SIG-M5 treated with dmso at 0.1 percent for 504 hours (cell line): ENCODE data around the gene TP53INP2.
"Not testable (repeated sequence)": the region's sequence is repeated elsewhere in the genome, so short reads cannot be mapped to it uniquely, and the experiment has no call there.

Source experiments
- DNase-seq: peaks from one replicate; lab custom pipeline; 2025; ENCODE audit not compliant: unreplicated experiment; lab: John Stamatoyannopoulos, UW

TP53INP2 gene

GRCh38 chr20:34704177-34705007 lies at the start of gene TP53INP2:
TSS of gene TP53INP2 (plus strand) at chr20:34704344. CDS start at chr20:34708740, 4,396 bp downstream.
- peak; percentile 84 for DNase-seq

GRCh38 chr20:34658654-34659053 lies 45.5 kb upstream of the TP53INP2 start:
- DNase-seq = not testable (repeated sequence)

GRCh38 chr20:34661811-34662210 lies 42.3 kb upstream of the TP53INP2 start:
- not testable (repeated sequence) for DNase-seq

- peak; percentile 12 for DNase-seq
These were observed 40.8 kb upstream of the TP53INP2 start for GRCh38 chr20:34663213-34663943.

GRCh38 chr20:34664751-34665150 lies 39.4 kb upstream of the TP53INP2 start:
- DNase-seq = not testable (repeated sequence)

- DNase-seq = no peak
These were observed 35.0 kb upstream of the TP53INP2 start for GRCh38 chr20:34669094-34669493.

DNA sequence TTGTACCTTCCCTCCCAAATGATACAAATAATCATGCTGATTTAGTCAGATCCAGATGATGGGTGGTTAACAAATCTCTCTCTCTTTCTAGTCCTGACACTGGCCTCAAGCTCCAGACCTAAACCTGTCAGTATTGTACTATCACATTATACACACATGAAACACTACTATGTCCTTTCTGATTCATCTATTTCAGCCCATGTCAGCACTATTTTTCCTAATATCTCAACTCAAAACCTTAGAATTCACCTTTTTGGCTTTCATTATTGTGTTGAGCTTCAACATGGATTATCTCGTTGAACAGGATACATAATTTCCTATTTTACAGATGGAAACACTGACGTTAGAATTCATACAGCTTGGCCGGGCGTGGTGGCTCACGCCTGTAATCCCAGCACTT lies 30.7 kb upstream of the TP53INP2 start:
- DNase-seq = no peak

- no peak for DNase-seq
These were observed 28.6 kb upstream of the TP53INP2 start for GRCh38 chr20:34675561-34675960.

GRCh38 chr20:34675993-34676641 lies 28.0 kb upstream of the TP53INP2 start:
- peak; percentile 53 for DNase-seq

DNA sequence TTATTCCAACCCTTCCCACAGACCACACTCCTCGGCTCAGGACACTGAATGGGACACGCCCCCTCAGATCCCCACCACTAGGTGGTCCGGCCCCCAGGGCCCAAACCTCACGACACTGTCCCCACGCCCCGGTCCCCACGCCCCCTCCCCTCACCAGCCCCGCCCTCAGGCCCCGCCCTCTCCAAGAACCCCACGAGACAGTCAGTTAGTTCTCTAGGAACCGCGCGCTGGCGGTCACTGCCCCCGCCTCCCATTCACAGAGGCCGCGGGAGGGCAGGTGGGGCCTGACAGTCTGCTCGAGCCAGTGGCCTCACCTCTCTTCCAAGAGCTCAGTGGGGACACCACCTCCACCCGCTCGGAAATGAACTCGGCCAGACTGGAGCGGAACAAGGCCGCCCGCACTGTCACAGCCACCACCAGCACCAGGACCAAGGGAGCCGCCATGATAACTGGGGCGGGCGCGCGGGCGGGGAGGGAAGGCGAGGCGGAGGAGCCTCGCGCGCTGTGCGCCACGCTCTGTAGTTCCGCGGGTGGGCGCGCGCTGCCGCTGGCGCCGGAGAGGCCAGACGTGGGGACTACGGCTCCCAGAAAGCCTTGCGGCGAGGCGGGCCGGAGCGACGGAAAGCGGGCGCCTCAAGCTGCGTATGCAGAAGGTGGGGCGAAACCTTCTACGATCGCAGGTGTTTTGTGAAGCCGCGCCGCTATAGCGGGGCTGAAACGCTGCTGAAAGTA lies 27.3 kb upstream of the TP53INP2 start, which contains the start of gene PIGU:
PIGU (minus strand) TSS at position 451 of the 732 bp plus-strand sequence; CDS start at position 444, 7 bp downstream.
- peak; percentile 96 for DNase-seq

DNA sequence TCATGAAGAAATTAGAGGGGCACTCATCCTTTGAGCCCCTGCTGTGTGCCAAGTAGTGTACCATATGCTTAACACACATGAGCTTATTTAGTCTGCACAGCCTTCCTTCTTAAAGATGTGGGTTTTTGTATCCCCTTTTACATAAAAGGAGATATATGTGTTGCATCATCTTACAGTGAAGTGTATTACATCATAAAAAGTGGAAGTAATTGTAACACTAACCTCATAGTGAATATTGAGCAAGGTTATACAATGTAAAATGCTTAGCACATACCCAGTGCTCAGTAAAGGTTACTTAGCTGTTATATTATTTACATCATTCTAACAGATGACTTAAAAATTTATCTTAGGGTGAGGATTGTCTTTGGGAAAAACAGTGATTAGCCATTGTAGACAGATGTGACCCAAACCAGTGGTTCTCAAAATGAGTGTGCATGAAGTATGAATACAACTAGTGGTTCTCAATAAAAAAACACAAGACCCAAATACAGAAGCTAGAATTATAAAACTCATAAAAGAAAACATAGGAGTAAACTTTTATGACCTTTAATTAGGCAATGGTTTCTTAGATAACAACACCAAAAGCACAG lies 23.5 kb upstream of the TP53INP2 start:
- DNase-seq = peak; percentile 94

DNA sequence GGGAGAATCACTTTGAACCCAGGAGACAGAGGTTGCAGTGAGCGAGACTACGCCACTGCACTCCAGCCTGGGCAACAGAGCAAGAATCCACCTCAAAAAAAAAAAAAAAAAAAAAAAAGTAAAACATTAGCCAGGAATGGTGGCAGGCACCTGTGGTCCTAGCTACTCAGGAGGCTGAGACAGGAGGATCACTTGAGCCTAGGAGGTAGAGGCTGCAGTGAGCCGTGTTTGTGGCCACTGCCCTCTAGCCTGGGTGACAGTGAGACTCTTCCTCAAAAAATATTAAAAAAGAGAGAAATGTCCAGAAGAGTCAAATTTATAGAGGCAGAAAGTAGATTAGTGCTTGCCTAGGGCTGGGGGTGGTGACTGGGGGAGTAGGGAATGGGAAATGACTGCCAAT lies 20.5 kb upstream of the TP53INP2 start:
- DNase-seq = no peak

- no peak for DNase-seq
These were observed 14.7 kb upstream of the TP53INP2 start for GRCh38 chr20:34689486-34689885.

DNA sequence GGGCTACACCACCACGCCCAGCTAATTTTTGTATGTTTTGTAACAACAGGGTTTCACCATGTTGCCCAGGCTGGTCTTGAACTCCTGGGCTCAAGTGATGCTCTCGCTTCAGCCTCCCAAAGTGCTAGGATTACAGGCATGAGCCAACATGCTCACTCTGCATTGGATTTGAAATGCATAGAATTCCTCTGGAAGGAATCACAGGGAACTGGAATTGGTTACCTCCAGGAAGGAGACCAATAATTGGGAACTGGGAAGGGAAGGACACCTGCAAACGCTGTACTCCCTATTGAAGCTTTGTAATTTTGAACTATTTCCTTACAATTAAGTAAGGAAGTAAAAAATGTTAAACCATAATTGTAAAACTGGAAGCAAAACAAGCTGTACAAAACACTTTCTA lies 12.3 kb upstream of the TP53INP2 start:
- DNase-seq = no peak

DNA sequence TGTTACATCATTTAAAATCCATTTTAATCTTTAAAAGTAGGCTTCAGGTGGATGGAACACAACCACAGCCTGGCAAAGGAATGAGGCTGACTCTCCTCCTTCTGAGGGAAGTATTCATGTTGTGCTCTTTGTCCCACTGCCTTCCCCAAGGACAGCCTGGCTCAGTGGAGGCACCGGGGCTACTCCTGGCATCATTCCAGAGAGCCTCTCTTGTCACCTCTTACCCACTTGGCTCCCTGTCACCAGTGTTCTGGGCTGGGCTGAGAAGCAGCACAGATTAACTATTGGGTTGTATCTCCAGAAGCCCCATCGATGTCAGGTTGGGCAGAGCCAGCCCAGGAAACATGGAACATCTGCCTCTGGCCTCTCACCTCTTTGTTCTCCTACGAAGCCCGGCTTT lies 10.7 kb upstream of the TP53INP2 start:
- DNase-seq = no peak

- no peak for DNase-seq
These were observed 2.6 kb upstream of the TP53INP2 start for GRCh38 chr20:34701405-34702085.

DNA sequence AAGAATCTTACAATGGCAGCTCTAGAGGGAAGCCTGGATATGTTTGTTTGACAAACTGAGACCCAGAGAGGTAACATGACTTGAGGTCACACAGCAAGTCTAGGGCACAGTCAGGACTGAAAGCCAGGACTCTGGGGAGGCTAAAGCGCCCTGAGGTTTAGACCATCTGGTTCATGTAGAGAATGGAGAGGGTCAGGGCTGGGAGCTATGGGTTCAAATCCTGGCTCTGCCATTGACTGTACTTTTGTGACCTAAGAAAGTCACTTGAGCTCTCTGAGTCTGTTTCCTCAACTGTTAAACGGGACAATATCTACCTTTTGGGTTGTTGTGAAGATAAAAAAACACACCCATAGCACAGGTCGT lies 1.1 kb upstream of the TP53INP2 start:
- DNase-seq = no peak

GRCh38 chr20:34703424-34704176 lies 544 bp upstream of the TP53INP2 start:
- DNase-seq = peak; percentile 43

- DNase-seq = no peak
These were observed 858 bp downstream of the TP53INP2 start for GRCh38 chr20:34705008-34705396.
